Urothelium cell line (cell line): Measurements from ENCODE around the gene TLE3.

ENCODE experiments used
- DNase-seq: peaks from one replicate; pipeline ENCODE4 v3.0.0; 2011; ENCODE audit warnings: low spot score, mixed read lengths
- FAIRE-seq: peaks from 2 replicates; lab custom pipeline; 2011; peaks lifted over from hg19 to GRCh38; lab: Jason Lieb, UNC

The TLE3 gene

GRCh38 chr15:70014860-70015490, 82.7 kb downstream of the TLE3 start:
- DNase-seq (no peak), FAIRE-seq (no peak)

- no peak for FAIRE-seq
- no peak for DNase-seq
Observed at GRCh38 chr15:70014331-70014730, 83.4 kb downstream of the TLE3 start.

GRCh38 chr15:70013656-70014313, 83.9 kb downstream of the TLE3 start:
- DNase-seq: no peak
- no peak for FAIRE-seq

GRCh38 chr15:70012895-70013294, 84.8 kb downstream of the TLE3 start:
- FAIRE-seq: no peak
- DNase-seq: no peak

- FAIRE-seq (peak; percentile 27), DNase-seq (no peak)
Observed at GRCh38 chr15:70008697-70009290, 88.9 kb downstream of the TLE3 start.

GRCh38 chr15:70006259-70007147, 91.2 kb downstream of the TLE3 start:
- DNase-seq (no peak), FAIRE-seq (peak; percentile 86)

GRCh38 chr15:70004826-70005225, 92.9 kb downstream of the TLE3 start:
- DNase-seq (no peak), FAIRE-seq (no peak)

GRCh38 chr15:70002897-70003296, 94.8 kb downstream of the TLE3 start:
- DNase-seq: no peak

GRCh38 chr15:70001859-70002258, 95.9 kb downstream of the TLE3 start:
- no peak for FAIRE-seq
- DNase-seq: no peak

More at GRCh38 chr15:70002897-70003296, 94.8 kb downstream of the TLE3 start:
- FAIRE-seq: no peak

GRCh38 chr15:69999392-70000085, 98.2 kb downstream of the TLE3 start:
- DNase-seq: no peak
- FAIRE-seq: peak; percentile 20

- FAIRE-seq: peak; percentile 23
- DNase-seq: no peak
Observed at GRCh38 chr15:69998541-69999391, 99.0 kb downstream of the TLE3 start.

GRCh38 chr15:69997813-69998212, 99.9 kb downstream of the TLE3 start:
- FAIRE-seq (no peak), DNase-seq (no peak)
